Activated CD4-positive, alpha-beta T cell treated with anti-CD3 and anti-CD28 coated beads, Interleukin-2, Interleukin-6, amounts not matched to agents 100 ng/mL and 50 ng/mL, durations not matched to agents 16 hours and 8 hours (primary cell): ENCODE results near the gene CCR6.
"Not testable (repeated sequence)": the region's sequence is repeated elsewhere in the genome, so short reads cannot be mapped to it uniquely, and the experiment has no call there.

Source experiments
- DNase-seq: peaks from one replicate; pipeline ENCODE4 v3.0.0-alpha.2; 2020

CCR6 gene

GRCh38 chr6:167122827-167123657, at the start of gene CCR6:
TSS of gene CCR6 (plus strand) at chr6:167123096. CDS start at chr6:167136135, 13,039 bp downstream.
- peak; percentile 30 for DNase-seq

GRCh38 chr6:167073679-167074274, 49.1 kb upstream of the CCR6 start:
- DNase-seq: no peak

- DNase-seq: no peak
Observed at GRCh38 chr6:167077241-167077932, 45.5 kb upstream of the CCR6 start.

GRCh38 chr6:167078745-167079144, 44.2 kb upstream of the CCR6 start:
- peak; percentile 42 for DNase-seq

- peak; percentile 82 for DNase-seq
Observed at GRCh38 chr6:167079853-167080297, 43.0 kb upstream of the CCR6 start.

GRCh38 chr6:167087857-167088354, 35.0 kb upstream of the CCR6 start:
- DNase-seq: no peak

- not testable (repeated sequence) for DNase-seq
Observed at GRCh38 chr6:167088741-167089140, 34.2 kb upstream of the CCR6 start.

- DNase-seq: no peak
Observed at GRCh38 chr6:167089243-167090142, 33.4 kb upstream of the CCR6 start.

- no peak for DNase-seq
Observed at GRCh38 chr6:167090171-167090570, 32.7 kb upstream of the CCR6 start.

- DNase-seq: no peak
Observed at GRCh38 chr6:167091026-167091804, 31.7 kb upstream of the CCR6 start.

- DNase-seq: no peak
Observed at GRCh38 chr6:167091805-167092107, 31.1 kb upstream of the CCR6 start.

GRCh38 chr6:167092672-167093339, 30.1 kb upstream of the CCR6 start:
- no peak for DNase-seq

GRCh38 chr6:167093406-167093921, 29.4 kb upstream of the CCR6 start:
- no peak for DNase-seq

- DNase-seq: peak; percentile 51
Observed at GRCh38 chr6:167093922-167094432, 28.9 kb upstream of the CCR6 start.

- DNase-seq: no peak
Observed at GRCh38 chr6:167094436-167094819, 28.5 kb upstream of the CCR6 start.

GRCh38 chr6:167094820-167095637, 27.9 kb upstream of the CCR6 start:
- DNase-seq: no peak

GRCh38 chr6:167095888-167096287, 27.0 kb upstream of the CCR6 start:
- no peak for DNase-seq

- no peak for DNase-seq
Observed at GRCh38 chr6:167096991-167097390, 25.9 kb upstream of the CCR6 start.

GRCh38 chr6:167097770-167098169, 25.1 kb upstream of the CCR6 start:
- DNase-seq: no peak

GRCh38 chr6:167098825-167099225, 24.1 kb upstream of the CCR6 start:
- DNase-seq: no peak
